HG03520 (cell line): Measurements from ENCODE around the gene AK5.
A peak's percentile ranks its signal among the peaks of the same experiment; 100 is the strongest.
"Not testable (repeated sequence)": the region's sequence is repeated elsewhere in the genome, so short reads cannot be mapped to it uniquely, and the experiment has no call there.

ENCODE experiments used
- ATAC-seq: cut with Tn5 transposase; IDR thresholded peaks from one replicate; pipeline ENCODE4 v1.9.1; 2021; ENCODE audit warnings: mild to moderate bottlenecking, moderate library complexity; ENCODE audit not compliant: unreplicated experiment

Gene AK5

GRCh38 chr1:77484926-77485325, 203.1 kb downstream of the AK5 start:
- no peak for ATAC-seq

GRCh38 chr1:77487631-77488030, 205.8 kb downstream of the AK5 start:
- no peak for ATAC-seq

- ATAC-seq, result no peak
These were observed 208.1 kb downstream of the AK5 start for GRCh38 chr1:77489910-77490309.

GRCh38 chr1:77494026-77494425, 212.2 kb downstream of the AK5 start:
- no peak for ATAC-seq

- no peak for ATAC-seq
These were observed 217.1 kb downstream of the AK5 start for GRCh38 chr1:77498918-77499317.

GRCh38 chr1:77499466-77499865, 217.6 kb downstream of the AK5 start:
- no peak for ATAC-seq

- ATAC-seq, result peak; percentile 50
These were observed 223.2 kb downstream of the AK5 start for GRCh38 chr1:77504986-77505385.

GRCh38 chr1:77506771-77507170, 225.0 kb downstream of the AK5 start:
- no peak for ATAC-seq

GRCh38 chr1:77509051-77509492, 227.3 kb downstream of the AK5 start:
- ATAC-seq, result no peak

- no peak for ATAC-seq
These were observed 228.1 kb downstream of the AK5 start for GRCh38 chr1:77509898-77510297.

GRCh38 chr1:77511440-77511840, 229.6 kb downstream of the AK5 start:
- no peak for ATAC-seq

- ATAC-seq, result not testable (repeated sequence)
These were observed 230.8 kb downstream of the AK5 start for GRCh38 chr1:77512650-77513049.

GRCh38 chr1:77513839-77514763, 232.3 kb downstream of the AK5 start:
- no peak for ATAC-seq

- no peak for ATAC-seq
These were observed 233.3 kb downstream of the AK5 start for GRCh38 chr1:77514921-77515776.

GRCh38 chr1:77516106-77516505, 234.3 kb downstream of the AK5 start:
- no peak for ATAC-seq

- ATAC-seq, result no peak
These were observed 242.2 kb downstream of the AK5 start for GRCh38 chr1:77524038-77524437.

GRCh38 chr1:77531149-77531548, 249.3 kb downstream of the AK5 start:
- ATAC-seq, result not testable (repeated sequence)

GRCh38 chr1:77531596-77532280, 249.9 kb downstream of the AK5 start:
- ATAC-seq, result not testable (repeated sequence)

GRCh38 chr1:77532641-77533040, 250.8 kb downstream of the AK5 start:
- ATAC-seq, result no peak

- ATAC-seq, result no peak
These were observed 252.0 kb downstream of the AK5 start for GRCh38 chr1:77533660-77534305.

GRCh38 chr1:77534456-77534855, 252.6 kb downstream of the AK5 start:
- ATAC-seq, result no peak
